Parathyroid adenoma (tissue), 2 donors: Measurements from ENCODE around the gene LCORL.
"Not testable (repeated sequence)": the region's sequence is repeated elsewhere in the genome, so short reads cannot be mapped to it uniquely, and the experiment has no call there.

Experiments
- H2AFZ ChIP-seq: fragments of 300-600 bp; sonication (generic); one replicate; pipeline ENCODE4 v1.7.0; 2017; ENCODE audit warnings: antibody characterized with exemption, mild to moderate bottlenecking
- H3K27ac ChIP-seq: fragments of 300-600 bp; sonication (generic); one replicate; pipeline ENCODE4 v1.7.0; 2017
- H3K27me3 ChIP-seq: fragments of 300-600 bp; sonication (generic); one replicate; pipeline ENCODE4 v1.7.0; 2017; ENCODE audit warnings: low read length; ENCODE audit not compliant: control insufficient read depth, insufficient read depth
- H3K36me3 ChIP-seq: fragments of 300-600 bp; sonication (generic); one replicate; pipeline ENCODE4 v1.7.0; 2017; ENCODE audit warnings: low read length; ENCODE audit not compliant: control insufficient read depth, insufficient read depth
- H3K4me1 ChIP-seq: fragments of 300-600 bp; sonication (generic); one replicate; pipeline ENCODE4 v1.7.0; 2017; ENCODE audit warnings: control low read depth
- H3K4me2 ChIP-seq: fragments of 300-600 bp; sonication (generic); one replicate; pipeline ENCODE4 v1.7.0; 2017; ENCODE audit warnings: low read length
- H3K4me3 ChIP-seq: fragments of 300-600 bp; sonication (generic); one replicate; pipeline ENCODE4 v1.7.0; 2017; ENCODE audit warnings: low read depth, low read length
- H3K79me2 ChIP-seq: fragments of 300-600 bp; sonication (generic); one replicate; pipeline ENCODE4 v1.7.0; 2017; ENCODE audit warnings: control low read depth
- H3K9ac ChIP-seq: fragments of 300-600 bp; sonication (generic); one replicate; pipeline ENCODE4 v1.7.0; 2017; ENCODE audit warnings: mild to moderate bottlenecking
- H3K9me3 ChIP-seq: fragments of 300-600 bp; sonication (generic); one replicate; pipeline ENCODE4 v1.7.0; 2017; ENCODE audit warnings: low read length; ENCODE audit not compliant: control insufficient read depth
- TF ChIP-seq, protein P1 (sequence below): fragments of 300-600 bp; sonication (generic); IDR thresholded peaks from one replicate; pipeline ENCODE4 v1.7.0; 2017; ENCODE audit warnings: antibody characterized with exemption, mild to moderate bottlenecking
- donor health status: primary hyperparathyroidism.

The LCORL gene

DNA sequence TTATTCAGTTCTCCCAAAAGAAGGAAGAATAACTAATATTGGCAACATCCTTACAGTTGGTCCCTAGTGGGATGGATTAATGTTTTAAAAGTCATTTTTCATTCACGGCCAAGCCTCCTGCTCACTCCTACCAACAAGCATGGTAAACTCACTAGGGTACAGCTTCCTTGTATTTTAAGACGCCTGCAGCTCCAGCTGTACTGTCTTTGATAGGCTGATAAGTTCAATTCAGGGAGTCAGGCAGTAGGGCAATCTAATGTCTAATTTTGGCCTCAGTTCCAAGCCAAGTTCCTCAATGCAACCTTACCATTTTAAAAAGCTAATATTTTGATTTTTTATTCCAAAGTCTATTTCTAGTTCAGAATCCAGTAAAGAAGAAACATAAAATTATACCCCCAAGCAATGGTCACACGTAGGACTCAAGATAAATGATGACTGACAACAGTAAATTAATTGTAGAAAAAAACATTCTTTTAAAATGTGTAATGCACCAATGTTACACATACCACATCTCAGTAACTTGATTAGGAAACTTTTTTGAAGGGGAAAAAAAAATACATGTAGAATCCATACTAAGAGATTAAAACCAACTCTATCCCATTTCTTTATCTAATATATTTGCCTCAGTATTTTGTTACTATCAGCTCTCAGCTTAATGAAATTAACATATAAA lies 9.3 kb downstream of the LCORL start:
- no peak overlapping the region for H3K27ac ChIP-seq
- H3K36me3 ChIP-seq = no peaks in the 10 kb centered on the region
- H3K9ac ChIP-seq = no peak overlapping the region
- no peak overlapping the region for H3K4me3 ChIP-seq
- TF ChIP-seq, protein P1, sequence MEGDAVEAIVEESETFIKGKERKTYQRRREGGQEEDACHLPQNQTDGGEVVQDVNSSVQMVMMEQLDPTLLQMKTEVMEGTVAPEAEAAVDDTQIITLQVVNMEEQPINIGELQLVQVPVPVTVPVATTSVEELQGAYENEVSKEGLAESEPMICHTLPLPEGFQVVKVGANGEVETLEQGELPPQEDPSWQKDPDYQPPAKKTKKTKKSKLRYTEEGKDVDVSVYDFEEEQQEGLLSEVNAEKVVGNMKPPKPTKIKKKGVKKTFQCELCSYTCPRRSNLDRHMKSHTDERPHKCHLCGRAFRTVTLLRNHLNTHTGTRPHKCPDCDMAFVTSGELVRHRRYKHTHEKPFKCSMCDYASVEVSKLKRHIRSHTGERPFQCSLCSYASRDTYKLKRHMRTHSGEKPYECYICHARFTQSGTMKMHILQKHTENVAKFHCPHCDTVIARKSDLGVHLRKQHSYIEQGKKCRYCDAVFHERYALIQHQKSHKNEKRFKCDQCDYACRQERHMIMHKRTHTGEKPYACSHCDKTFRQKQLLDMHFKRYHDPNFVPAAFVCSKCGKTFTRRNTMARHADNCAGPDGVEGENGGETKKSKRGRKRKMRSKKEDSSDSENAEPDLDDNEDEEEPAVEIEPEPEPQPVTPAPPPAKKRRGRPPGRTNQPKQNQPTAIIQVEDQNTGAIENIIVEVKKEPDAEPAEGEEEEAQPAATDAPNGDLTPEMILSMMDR = no peak
- no peak overlapping the region for H3K4me2 ChIP-seq
- no peaks in the 10 kb centered on the region for H3K27me3 ChIP-seq
- peaks cover 14% of the 10 kb centered on the region for H3K79me2 ChIP-seq
- no peak overlapping the region for H2AFZ ChIP-seq
- H3K9me3 ChIP-seq = no peaks in the 10 kb centered on the region
- H3K4me1 ChIP-seq = peaks cover 5% of the 10 kb centered on the region

DNA sequence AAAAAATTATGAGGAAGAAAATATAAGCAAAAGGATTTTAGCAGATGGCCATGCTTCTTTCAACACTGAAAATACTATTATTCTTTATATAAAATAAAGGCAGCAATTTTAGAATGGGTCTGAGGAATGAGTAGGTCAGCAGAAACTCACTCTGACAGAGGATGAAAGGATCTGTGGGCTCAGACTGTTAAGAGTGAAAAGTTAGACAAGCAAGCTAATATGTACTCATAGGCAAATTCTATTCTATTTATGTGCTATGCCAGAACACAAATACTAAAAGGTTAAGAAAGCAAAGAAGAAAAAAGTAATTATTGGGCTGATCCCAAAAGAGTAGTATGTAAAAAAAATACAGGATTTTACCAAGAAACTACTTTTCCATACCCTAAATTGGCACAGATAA lies 13.9 kb downstream of the LCORL start:
- Histone ChIP-seq H3K9me3 (no peaks in the 10 kb centered on the region), H3K4me2 (no peak overlapping the region), H3K4me3 (no peak overlapping the region), H3K79me2 (peaks cover 7% of the 10 kb centered on the region), H3K36me3 (no peaks in the 10 kb centered on the region), H2AFZ (no peak overlapping the region), H3K27me3 (no peaks in the 10 kb centered on the region), H3K9ac (no peak overlapping the region), H3K27ac (no peak overlapping the region), H3K4me1 (peaks cover 5% of the 10 kb centered on the region)
- TF ChIP-seq, protein P1 = no peak

DNA sequence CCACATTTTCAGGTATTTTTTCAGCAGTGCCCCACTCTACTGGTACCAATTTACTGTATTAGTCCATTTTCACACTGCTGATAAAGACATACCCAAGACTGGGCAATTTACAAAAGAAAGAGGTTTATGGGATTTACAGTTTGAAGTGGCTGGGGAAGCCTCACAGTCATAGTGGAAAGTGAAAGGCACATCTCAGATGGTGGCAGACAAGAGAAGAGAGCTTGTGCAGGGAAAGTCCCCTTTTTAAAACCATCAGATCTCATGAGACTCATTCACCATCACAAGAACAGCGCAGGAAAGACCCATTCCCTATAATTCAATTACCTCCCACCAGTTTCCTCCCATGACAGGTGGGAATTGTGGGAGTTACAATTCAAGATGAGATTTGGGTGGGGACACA lies 15.1 kb downstream of the LCORL start:
- not testable (repeated sequence) for H3K9ac ChIP-seq, H3K79me2 ChIP-seq, H3K27me3 ChIP-seq, H3K4me3 ChIP-seq, H3K27ac ChIP-seq, H3K4me1 ChIP-seq, H2AFZ ChIP-seq, H3K4me2 ChIP-seq, H3K36me3 ChIP-seq, H3K9me3 ChIP-seq

DNA sequence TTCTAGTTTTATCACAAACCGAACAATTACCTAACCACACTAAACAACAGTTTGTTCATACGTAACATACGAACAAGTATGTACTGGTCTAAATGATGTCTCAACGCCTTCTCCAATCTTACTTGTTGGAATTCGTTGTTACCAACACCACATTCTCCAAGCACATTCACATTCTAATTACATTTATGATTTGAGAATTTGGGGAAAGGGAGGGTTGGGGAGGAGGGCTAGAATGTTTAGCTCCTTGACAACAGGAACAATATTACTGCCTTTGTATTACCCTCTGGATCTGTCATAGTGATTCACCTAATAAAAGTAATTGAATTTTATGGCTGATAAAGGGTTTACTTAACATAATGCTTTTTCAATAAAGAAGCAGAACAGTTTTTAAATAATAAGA lies 24.4 kb downstream of the LCORL start:
- H3K9ac ChIP-seq = no peak overlapping the region
- H3K4me1 ChIP-seq = no peaks in the 10 kb centered on the region
- no peak overlapping the region for H3K4me3 ChIP-seq
- no peak overlapping the region for H2AFZ ChIP-seq
- H3K4me2 ChIP-seq = no peak overlapping the region
- peaks cover 2% of the 10 kb centered on the region for H3K79me2 ChIP-seq
- no peaks in the 10 kb centered on the region for H3K36me3 ChIP-seq
- no peaks in the 10 kb centered on the region for H3K9me3 ChIP-seq
- no peaks in the 10 kb centered on the region for H3K27me3 ChIP-seq
- H3K27ac ChIP-seq = no peak overlapping the region
- TF ChIP-seq, protein P1 = no peak

DNA sequence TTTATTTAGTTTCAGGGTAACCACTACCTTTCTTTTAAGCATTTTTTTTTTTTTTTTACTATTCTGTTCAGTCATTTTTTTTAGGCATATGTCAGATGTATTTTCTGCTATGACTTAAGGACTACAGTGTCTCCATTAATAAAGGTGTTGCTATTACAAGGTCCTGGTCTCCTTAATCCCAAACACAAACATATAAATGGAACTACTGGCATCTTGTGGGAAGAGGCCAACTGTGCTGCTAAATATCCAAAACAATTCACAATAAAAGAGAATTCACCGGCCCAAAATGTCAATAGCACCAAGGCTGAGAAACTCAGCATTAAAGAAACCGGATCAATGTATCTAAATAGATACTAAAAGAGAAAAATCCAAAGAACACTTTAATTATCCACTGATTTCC lies 26.4 kb downstream of the LCORL start:
- Histone ChIP-seq H3K9me3 (no peaks in the 10 kb centered on the region), H3K9ac (no peak overlapping the region), H3K36me3 (no peaks in the 10 kb centered on the region), H3K4me2 (no peak overlapping the region), H3K27me3 (no peaks in the 10 kb centered on the region), H3K27ac (no peak overlapping the region), H3K79me2 (peaks cover 2% of the 10 kb centered on the region), H2AFZ (no peak overlapping the region), H3K4me1 (no peaks in the 10 kb centered on the region), H3K4me3 (no peak overlapping the region)
- TF ChIP-seq, protein P1 = no peak
